Renal pelvis (tissue), 12 donors: Measurements from ENCODE around the gene RWDD1. TPM values are rescaled to one million over a fixed set of nuclear protein-coding genes. Genes with fewer than 3 reads are reported as not detected.

Experiments
- DNase-seq: peaks from one replicate; pipeline ENCODE4 v3.0.0-alpha.2; 2013
- long read RNA-seq, 16 experiments: transcript quantifications; one replicate each; lab custom pipeline, GENCODE V29; 2026
- polyA plus RNA-seq, 3 donors: library from polyadenylated mRNA; unstranded; fragments of 120-200 nt; gene quantifications; one replicate each; pipeline ENCODE4 v1.2.1, GENCODE V29; 2013; ENCODE audit not compliant: insufficient read length in 3 of 3

Gene RWDD1
- 10 to 100 TPM; 59.0 to 73.3 (median 67.3) TPM for polyA plus RNA-seq
- long read RNA-seq, donor 1, full-length matches to known transcripts = 40 of 52 reads
- long read RNA-seq, donor 1, partial matches to known transcripts = 12 of 52 reads
- long read RNA-seq, donor 1, other reads (novel, unspliced or antisense) = 0 of 52 reads
- long read RNA-seq, donor 2, full-length matches to known transcripts = 48 of 54 reads
- long read RNA-seq, donor 2, partial matches to known transcripts = 6 of 54 reads
- long read RNA-seq, donor 2, other reads (novel, unspliced or antisense) = 0 of 54 reads
- long read RNA-seq, donor 3, full-length matches to known transcripts = 31 of 66 reads
- long read RNA-seq, donor 3, partial matches to known transcripts = 35 of 66 reads
- long read RNA-seq, donor 3, other reads (novel, unspliced or antisense) = 0 of 66 reads
- long read RNA-seq, donor 4, full-length matches to known transcripts = 36 of 66 reads
- long read RNA-seq, donor 4, partial matches to known transcripts = 30 of 66 reads
- long read RNA-seq, donor 4, other reads (novel, unspliced or antisense) = 0 of 66 reads
- long read RNA-seq, donor 5, full-length matches to known transcripts = 17 of 43 reads
- long read RNA-seq, donor 5, partial matches to known transcripts = 26 of 43 reads
- long read RNA-seq, donor 5, other reads (novel, unspliced or antisense) = 0 of 43 reads
- long read RNA-seq, donor 6, full-length matches to known transcripts = 34 of 34 reads
- long read RNA-seq, donor 6, partial matches to known transcripts = 0 of 34 reads
- long read RNA-seq, donor 6, other reads (novel, unspliced or antisense) = 0 of 34 reads
- long read RNA-seq, donor 7, full-length matches to known transcripts = 23 of 92 reads
- long read RNA-seq, donor 7, partial matches to known transcripts = 69 of 92 reads
- long read RNA-seq, donor 7, other reads (novel, unspliced or antisense) = 0 of 92 reads
- long read RNA-seq, donor 8, full-length matches to known transcripts = 23 of 32 reads
- long read RNA-seq, donor 8, partial matches to known transcripts = 9 of 32 reads
- long read RNA-seq, donor 8, other reads (novel, unspliced or antisense) = 0 of 32 reads
- long read RNA-seq, donor 9, full-length matches to known transcripts = 52 of 75 reads
- long read RNA-seq, donor 9, partial matches to known transcripts = 23 of 75 reads
- long read RNA-seq, donor 9, other reads (novel, unspliced or antisense) = 0 of 75 reads
- long read RNA-seq, donor 10, full-length matches to known transcripts = 23 of 43 reads
- long read RNA-seq, donor 10, partial matches to known transcripts = 20 of 43 reads
- long read RNA-seq, donor 10, other reads (novel, unspliced or antisense) = 0 of 43 reads
- long read RNA-seq, donor 11, full-length matches to known transcripts = 26 of 43 reads
- long read RNA-seq, donor 11, partial matches to known transcripts = 17 of 43 reads
- long read RNA-seq, donor 11, other reads (novel, unspliced or antisense) = 0 of 43 reads
- long read RNA-seq, donor 12, full-length matches to known transcripts = 45 of 61 reads
- long read RNA-seq, donor 12, partial matches to known transcripts = 16 of 61 reads
- long read RNA-seq, donor 12, other reads (novel, unspliced or antisense) = 0 of 61 reads
- long read RNA-seq, donor 13, full-length matches to known transcripts = 18 of 35 reads
- long read RNA-seq, donor 13, partial matches to known transcripts = 17 of 35 reads
- long read RNA-seq, donor 13, other reads (novel, unspliced or antisense) = 0 of 35 reads
- long read RNA-seq, donor 14, full-length matches to known transcripts = 29 of 114 reads
- long read RNA-seq, donor 14, partial matches to known transcripts = 85 of 114 reads
- long read RNA-seq, donor 14, other reads (novel, unspliced or antisense) = 0 of 114 reads
- long read RNA-seq, donor 15, full-length matches to known transcripts = 50 of 76 reads
- long read RNA-seq, donor 15, partial matches to known transcripts = 26 of 76 reads
- long read RNA-seq, donor 15, other reads (novel, unspliced or antisense) = 0 of 76 reads
- long read RNA-seq, donor 16, full-length matches to known transcripts = 37 of 59 reads
- long read RNA-seq, donor 16, partial matches to known transcripts = 22 of 59 reads
- long read RNA-seq, donor 16, other reads (novel, unspliced or antisense) = 0 of 59 reads

DNA sequence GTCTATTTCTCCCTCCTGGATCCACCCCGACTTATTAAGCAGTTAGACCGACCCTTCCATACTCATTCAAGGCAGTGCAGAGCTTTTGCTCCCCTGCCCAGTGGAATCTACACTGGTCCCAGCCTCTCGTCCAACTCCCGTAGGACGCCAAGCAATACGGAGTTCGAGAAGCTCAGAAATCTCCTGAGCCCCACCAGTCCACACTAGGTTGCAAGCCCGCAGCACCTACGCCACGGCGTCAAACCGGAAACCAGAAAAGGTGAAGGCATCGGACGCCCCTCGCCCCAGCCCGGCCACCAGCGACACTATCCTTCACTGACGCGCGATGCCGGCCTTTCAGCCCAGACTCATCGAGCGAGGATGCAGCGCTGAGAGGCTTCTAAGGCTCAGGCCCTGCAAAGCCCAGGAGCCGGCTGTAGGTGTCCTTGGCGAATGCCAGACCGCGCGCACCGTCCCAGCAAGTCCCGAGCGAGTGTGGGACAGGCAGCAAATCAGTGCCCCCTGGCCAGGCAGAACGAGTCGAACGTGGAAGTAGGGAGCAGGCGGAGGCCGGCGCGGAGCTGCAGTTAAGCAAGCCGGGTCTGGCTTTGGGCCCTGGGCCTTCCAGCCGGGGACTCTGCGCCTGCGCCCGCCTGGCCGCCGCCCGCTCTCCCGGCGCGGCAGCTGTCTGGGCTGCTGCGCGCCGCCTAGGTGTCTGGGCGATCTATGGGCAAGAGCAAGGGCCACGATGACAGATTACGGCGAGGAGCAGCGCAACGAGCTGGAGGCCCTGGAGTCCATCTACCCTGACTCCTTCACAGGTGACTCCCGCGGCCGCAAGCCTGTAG is at the start of gene RWDD1:
RWDD1 (plus strand) TSS at position 649 of the 827 bp plus-strand sequence; CDS start at position 728, 79 bp downstream.
- peak; percentile 99 for DNase-seq

DNA sequence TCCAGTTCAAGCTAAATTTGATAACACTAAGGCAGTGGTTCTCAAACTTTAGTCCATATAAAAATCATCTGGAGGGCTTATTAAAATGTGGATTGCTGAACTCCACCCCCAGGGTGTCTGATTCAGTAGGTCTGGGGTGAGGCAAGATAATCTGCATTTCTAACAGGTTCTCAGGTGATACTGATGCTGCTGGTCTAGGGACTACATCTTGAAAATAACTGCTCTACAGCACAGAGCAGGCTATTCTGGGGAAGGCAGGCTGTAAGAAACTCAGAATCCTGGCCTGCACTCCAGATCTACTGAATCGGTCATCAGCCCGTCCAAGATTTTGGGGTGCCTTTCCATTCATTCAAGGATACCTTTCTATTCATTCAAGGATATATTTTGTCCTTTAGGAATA is 48.4 kb upstream of the RWDD1 start:
- no peak for DNase-seq

- no peak for DNase-seq
These were observed 47.1 kb upstream of the RWDD1 start for GRCh38 chr6:116524236-116524635.

DNA sequence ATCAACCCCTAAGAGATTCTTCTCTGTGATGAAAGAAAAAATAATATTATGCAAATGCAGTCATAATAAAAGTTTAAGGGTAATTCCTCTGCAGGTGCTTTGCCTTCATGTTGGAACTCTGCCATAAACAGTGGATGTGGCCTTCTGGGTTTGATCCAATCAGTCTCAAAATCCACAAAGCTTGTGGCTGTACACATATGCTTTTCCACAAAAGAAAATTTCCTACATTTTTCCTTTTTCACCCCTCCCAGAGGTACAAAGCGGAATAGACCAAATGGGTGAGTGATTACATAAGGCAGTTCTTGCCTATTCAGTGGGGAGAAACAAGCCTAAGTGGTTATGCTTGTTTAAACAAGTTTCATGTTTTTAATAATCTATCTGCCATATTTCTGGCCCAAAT is 43.2 kb upstream of the RWDD1 start:
- no peak for DNase-seq

GRCh38 chr6:116528780-116529179 is 42.5 kb upstream of the RWDD1 start:
- DNase-seq = no peak

DNA sequence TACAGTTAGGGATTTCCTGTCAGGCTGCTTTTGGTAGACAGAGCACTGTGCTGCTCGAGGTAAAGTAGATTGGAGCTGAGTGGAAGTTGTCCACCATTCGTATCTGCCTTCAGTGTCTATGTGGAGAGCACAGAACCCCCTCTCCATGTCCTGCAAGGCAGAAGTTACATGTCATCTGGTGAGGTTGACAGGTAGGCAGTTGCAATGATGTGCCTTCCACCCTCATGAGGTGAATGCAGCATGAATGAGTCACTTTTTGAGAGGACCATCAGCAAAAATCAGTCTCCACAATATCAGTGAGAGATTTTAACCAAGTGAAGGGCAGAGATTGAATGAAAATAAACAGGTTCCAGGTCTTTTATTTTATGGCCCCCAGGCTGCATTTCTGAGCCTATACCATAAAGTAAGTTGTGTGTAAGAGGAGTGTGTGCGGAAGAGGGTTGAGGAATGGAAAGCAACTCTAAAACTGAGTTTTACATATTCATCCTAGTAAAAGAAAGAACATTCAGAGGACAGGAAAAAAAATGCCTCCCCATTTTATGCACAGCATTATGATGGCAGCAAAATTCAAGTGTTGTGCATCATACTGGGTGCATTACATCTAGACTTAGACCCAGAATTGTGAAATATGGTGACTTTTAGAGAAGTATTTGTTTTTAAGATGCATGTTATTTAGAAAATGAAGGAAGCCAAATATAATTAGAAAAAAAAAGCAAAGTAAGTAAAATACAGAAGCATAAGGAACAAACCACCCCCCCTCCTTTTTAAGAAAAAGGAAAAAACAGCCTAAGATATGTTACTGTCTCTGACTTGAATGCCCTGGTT is 41.6 kb upstream of the RWDD1 start:
- DNase-seq = no peak

GRCh38 chr6:116530436-116530835 is 40.9 kb upstream of the RWDD1 start:
- no peak for DNase-seq

DNA sequence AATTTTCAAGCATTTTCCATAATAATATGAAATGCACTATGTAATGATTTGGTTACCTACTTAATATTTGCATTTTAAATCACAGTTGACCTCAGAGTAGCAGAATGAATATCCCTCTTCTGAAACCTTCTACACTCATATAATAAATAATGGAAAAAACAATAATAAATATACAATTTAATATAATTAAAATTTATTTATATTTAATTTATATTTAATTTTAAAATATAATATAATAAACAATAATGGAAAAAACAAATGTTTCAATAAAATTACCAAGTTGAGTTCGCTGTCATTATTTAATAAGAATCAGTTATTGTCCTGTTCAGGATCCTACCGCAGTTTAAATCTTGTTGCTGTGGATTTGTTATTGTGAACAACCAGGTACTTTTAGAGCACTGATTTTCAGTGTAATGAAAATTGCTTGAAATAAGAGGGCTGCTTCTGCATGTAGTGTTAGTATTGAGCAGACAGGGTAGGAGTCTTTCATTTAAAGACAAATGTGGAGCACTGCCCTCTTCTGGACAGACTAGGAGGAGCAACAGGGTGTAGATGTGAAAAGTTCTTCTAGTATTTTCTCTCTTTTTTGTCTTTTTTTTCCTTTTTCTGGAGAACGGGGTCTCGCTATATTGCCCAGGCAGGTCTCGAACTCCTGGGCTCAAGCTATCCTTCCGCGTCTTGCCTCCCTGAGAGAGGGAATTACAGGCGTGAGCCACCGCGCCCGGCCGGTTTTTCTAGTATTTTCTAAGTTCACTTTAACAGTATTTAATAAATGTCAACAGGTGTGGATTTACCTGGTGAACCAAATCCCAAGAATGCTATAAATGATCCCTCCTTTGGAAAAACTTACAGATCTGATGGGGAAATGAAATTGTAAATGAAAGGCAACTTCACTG is 39.4 kb upstream of the RWDD1 start:
- DNase-seq = no peak

GRCh38 chr6:116533233-116533957 is 37.9 kb upstream of the RWDD1 start:
- no peak for DNase-seq

GRCh38 chr6:116535109-116535508 is 36.2 kb upstream of the RWDD1 start:
- no peak for DNase-seq

DNA sequence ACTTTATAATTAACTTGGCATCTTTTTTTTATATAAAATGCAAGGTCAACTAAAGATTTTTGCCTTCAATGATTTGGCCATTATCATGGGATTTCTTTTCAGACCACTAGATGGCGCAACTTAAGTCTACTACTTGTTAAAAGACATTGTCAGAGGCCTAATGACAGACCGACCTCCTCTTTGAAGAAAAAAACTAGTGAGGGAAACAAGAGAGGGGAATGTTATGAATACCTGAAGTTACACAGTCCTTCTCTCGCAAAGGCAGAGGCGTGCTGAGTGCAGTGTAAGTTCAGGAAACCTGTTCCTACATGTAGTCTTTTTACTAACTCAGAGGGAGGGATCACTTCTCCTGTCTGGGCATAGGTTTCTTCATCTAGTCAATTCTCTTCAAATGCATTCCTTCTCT is 35.1 kb upstream of the RWDD1 start:
- no peak for DNase-seq

GRCh38 chr6:116542426-116542825 is 28.9 kb upstream of the RWDD1 start:
- no peak for DNase-seq

DNA sequence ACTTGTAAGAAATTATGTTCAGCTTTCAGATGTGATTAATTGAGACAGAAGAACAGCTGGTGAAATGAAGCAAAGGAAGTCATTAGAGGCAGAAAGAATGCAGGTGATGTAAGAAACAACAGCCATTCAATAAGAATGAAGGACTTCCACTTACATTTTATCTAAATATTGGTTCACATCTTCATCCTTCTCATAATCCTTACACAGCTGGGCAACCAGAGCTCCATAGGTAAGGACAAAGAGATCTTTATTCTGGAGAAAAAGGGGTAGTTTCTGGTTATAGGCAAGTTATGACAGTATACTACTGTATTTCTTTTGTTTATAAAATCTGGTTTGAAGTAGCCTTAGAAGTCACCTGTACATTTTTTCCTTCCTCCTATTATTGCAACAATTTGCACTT is 28.2 kb upstream of the RWDD1 start:
- DNase-seq = no peak

DNA sequence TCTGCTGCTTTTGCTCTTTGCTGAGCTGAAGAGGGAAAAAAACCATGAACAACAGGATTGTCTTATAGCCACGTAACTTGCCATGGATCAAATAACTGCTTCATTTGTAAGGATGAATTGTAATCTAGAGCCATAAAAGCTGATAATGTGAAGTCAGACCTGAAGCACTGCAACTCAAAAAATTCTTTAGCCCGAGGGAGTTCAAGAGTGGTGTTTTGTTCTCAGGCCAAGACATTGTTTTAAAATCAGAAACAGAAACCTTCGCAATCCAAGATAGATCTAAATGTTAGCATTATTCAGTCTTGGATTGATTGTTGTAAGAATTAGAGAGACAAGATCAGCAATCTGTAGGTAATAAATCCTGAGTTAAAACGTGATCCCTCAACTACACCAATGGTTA is 25.7 kb upstream of the RWDD1 start, which contains the start of gene TRAPPC3L:
TRAPPC3L (minus strand) TSS at position 34 of the 400 bp plus-strand sequence. CDS start 170 bp downstream, outside the sequence.
- no peak for DNase-seq

DNA sequence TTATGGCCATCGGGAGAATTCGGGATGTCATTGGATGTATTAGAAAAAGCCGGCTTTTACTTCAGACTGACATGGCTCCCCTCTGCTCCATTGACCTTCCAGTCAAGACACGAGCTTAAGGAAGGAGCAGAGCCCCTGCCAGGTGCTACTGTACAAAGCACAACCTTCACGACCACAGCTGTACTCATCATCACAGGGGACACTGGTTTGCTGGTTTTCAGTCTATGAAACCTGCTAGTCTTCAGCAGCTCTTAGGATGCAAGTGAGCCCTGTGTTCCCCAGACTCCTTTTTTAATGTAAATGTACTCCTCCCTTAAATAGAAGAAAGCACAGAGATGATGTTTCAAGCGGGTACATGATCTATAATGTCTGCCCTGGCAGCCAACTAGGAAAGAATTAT is 23.9 kb upstream of the RWDD1 start:
- DNase-seq = no peak

- no peak for DNase-seq
These were observed 20.5 kb upstream of the RWDD1 start for GRCh38 chr6:116550796-116551195.
